Neural progenitor cell (in vitro differentiated cells): Measurements from ENCODE around the gene ATE1. TPM values are rescaled to one million over a fixed set of nuclear protein-coding genes. Genes with fewer than 3 reads are reported as not detected.
"Not testable (repeated sequence)": the region's sequence is repeated elsewhere in the genome, so short reads cannot be mapped to it uniquely, and the experiment has no call there.

Experiments
- DNase-seq: peaks from one replicate; pipeline ENCODE4 v3.0.0-alpha.2; 2016; ENCODE audit warnings: low spot score
- H2AFZ ChIP-seq: fragments of 200-600 bp; sonication (generic); replicated peaks from 2 replicates; pipeline ENCODE4 v1.6.1; 2016; ENCODE audit warnings: antibody characterized with exemption
- H3F3A ChIP-seq: fragments of 200-600 bp; sonication (generic); 2 replicates; pipeline ENCODE4 v1.6.1; 2016; ENCODE audit warnings: antibody characterized with exemption, low read depth
- H3K27ac ChIP-seq: fragments of 200-600 bp; sonication (generic); 2 replicates; pipeline ENCODE4 v1.5.1; 2016; ENCODE audit warnings: mild to moderate bottlenecking
- H3K27me3 ChIP-seq: fragments of 200-600 bp; sonication (generic); 2 replicates; pipeline ENCODE4 v1.6.1; 2016; ENCODE audit warnings: mild to moderate bottlenecking, moderate library complexity
- H3K36me3 ChIP-seq: fragments of 200-600 bp; sonication (generic); 2 replicates; pipeline ENCODE4 v1.5.1; 2016
- H3K4me1 ChIP-seq: fragments of 200-600 bp; sonication (generic); 2 replicates; pipeline ENCODE4 v1.6.1; 2016; ENCODE audit warnings: mixed run types
- H3K4me2 ChIP-seq: fragments of 200-600 bp; sonication (generic); 2 replicates; pipeline ENCODE4 v1.6.1; 2016
- H3K4me3 ChIP-seq: fragments of 200-600 bp; sonication (generic); 2 replicates; pipeline ENCODE4 v1.5.1; 2016
- H3K79me2 ChIP-seq: fragments of 200-600 bp; sonication (generic); 2 replicates; pipeline ENCODE4 v1.6.1; 2016; ENCODE audit warnings: low read depth
- H3K9ac ChIP-seq: fragments of 200-600 bp; sonication (generic); 2 replicates; pipeline ENCODE4 v1.6.1; 2016
- H3K9me3 ChIP-seq: fragments of 200-600 bp; sonication (generic); 2 replicates; pipeline ENCODE4 v1.5.1; 2016; ENCODE audit warnings: low read depth
- H4K20me1 ChIP-seq: fragments of 200-600 bp; sonication (generic); 2 replicates; pipeline ENCODE4 v1.6.1; 2016; ENCODE audit warnings: low read depth
- H3K27ac Mint-ChIP-seq: 3 replicates; pipeline ENCODE4 v1.8.0; 2021; ENCODE audit warnings: mixed read lengths
- H3K27me3 Mint-ChIP-seq: 2 replicates; pipeline ENCODE4 v1.8.0; 2022; ENCODE audit warnings: low read depth, mild to moderate bottlenecking, inconsistent platforms, moderate library complexity, mixed read lengths; ENCODE audit not compliant: insufficient read depth
- H3K36me3 Mint-ChIP-seq: 3 replicates; pipeline ENCODE4 v1.8.0; 2021; ENCODE audit warnings: mixed read lengths
- H3K4me1 Mint-ChIP-seq: 3 replicates; pipeline ENCODE4 v1.8.0; 2021; ENCODE audit warnings: mixed read lengths
- H3K4me3 Mint-ChIP-seq: 3 replicates; pipeline ENCODE4 v1.8.0; 2021; ENCODE audit warnings: mild to moderate bottlenecking, moderate library complexity, mixed read lengths
- H3K9me3 Mint-ChIP-seq: 3 replicates; pipeline ENCODE4 v1.8.0; 2020; ENCODE audit warnings: mixed read lengths
- CTCF ChIP-seq: fragments of 200-600 bp; sonication (generic); IDR thresholded peaks from 2 replicates; pipeline ENCODE4 v1.5.1; 2017; ENCODE audit warnings: antibody characterized with exemption, mild to moderate bottlenecking
- EZH2 ChIP-seq: fragments of 200-600 bp; sonication (generic); IDR thresholded peaks from 2 replicates; pipeline ENCODE4 v1.6.1; 2017; ENCODE audit warnings: antibody characterized with exemption, mild to moderate bottlenecking, moderate library complexity
- EZH2phosphoT487 ChIP-seq: fragments of 200-600 bp; sonication (generic); IDR thresholded peaks from 2 replicates; pipeline ENCODE4 v1.6.1; 2017; ENCODE audit warnings: antibody characterized with exemption
- total RNA-seq: library from RNA; depleted of rRNA; stranded (reverse); fragments of >200 nt; gene quantifications from 2 replicates; pipeline ENCODE4 v1.2.3, GENCODE V29; 2015; ENCODE audit warnings: low replicate concordance

ATE1 gene
- total RNA-seq, 1 donor from 2014 or later, result 57.2 TPM

GRCh38 chr10:121919666-121920065, 8.2 kb downstream of the ATE1 start:
- DNase-seq, result no peak
- no peaks in the 10 kb centered on the region for H3K9me3 Mint-ChIP-seq
- no peak overlapping the region for H3K4me2 ChIP-seq
- TF ChIP-seq CTCF (no peak), EZH2 (no peak), EZH2phosphoT487 (no peak)
- peaks cover 18% of the 10 kb centered on the region for H3F3A ChIP-seq
- no peak overlapping the region for H2AFZ ChIP-seq
- H3K36me3 ChIP-seq, result no peaks in the 10 kb centered on the region
- H3K4me1 ChIP-seq, result peaks cover 15% of the 10 kb centered on the region
- H3K79me2 ChIP-seq, result peaks cover 68% of the 10 kb centered on the region
- H3K9me3 ChIP-seq, result no peaks in the 10 kb centered on the region
- H3K27me3 ChIP-seq, result no peaks in the 10 kb centered on the region
- no peaks in the 10 kb centered on the region for H3K27me3 Mint-ChIP-seq
- H3K27ac ChIP-seq, result no peak overlapping the region
- H4K20me1 ChIP-seq, result no peaks in the 10 kb centered on the region
- H3K9ac ChIP-seq, result no peak overlapping the region
- no peak overlapping the region for H3K4me3 Mint-ChIP-seq
- H3K4me3 ChIP-seq, result no peak overlapping the region
- peaks cover 35% of the 10 kb centered on the region for H3K36me3 Mint-ChIP-seq
- H3K27ac Mint-ChIP-seq, result no peak overlapping the region
- H3K4me1 Mint-ChIP-seq, result peaks cover 30% of the 10 kb centered on the region

GRCh38 chr10:121918800-121919199, 9.0 kb downstream of the ATE1 start:
- not testable (repeated sequence) for DNase-seq, H3K27ac Mint-ChIP-seq, H3K36me3 ChIP-seq, H4K20me1 ChIP-seq, H3K9me3 Mint-ChIP-seq, H3K4me2 ChIP-seq, H2AFZ ChIP-seq, H3K4me3 Mint-ChIP-seq, H3K27me3 Mint-ChIP-seq, H3K4me3 ChIP-seq, H3K27ac ChIP-seq, H3K9ac ChIP-seq, H3K27me3 ChIP-seq, H3K9me3 ChIP-seq
- peaks cover 15% of the 10 kb centered on the region for H3K4me1 ChIP-seq
- peaks cover 18% of the 10 kb centered on the region for H3F3A ChIP-seq
- Mint-ChIP-seq H3K4me1 (peaks cover 27% of the 10 kb centered on the region), H3K36me3 (peaks cover 37% of the 10 kb centered on the region)
- H3K79me2 ChIP-seq, result peaks cover 63% of the 10 kb centered on the region

- Mint-ChIP-seq H3K27ac (no peak overlapping the region), H3K4me3 (no peak overlapping the region), H3K27me3 (no peaks in the 10 kb centered on the region), H3K36me3 (peaks cover 47% of the 10 kb centered on the region), H3K9me3 (no peaks in the 10 kb centered on the region), H3K4me1 (no peaks in the 10 kb centered on the region)
- TF ChIP-seq EZH2 (no peak), EZH2phosphoT487 (no peak), CTCF (no peak)
- H3K4me1 ChIP-seq, result no peaks in the 10 kb centered on the region
- no peaks in the 10 kb centered on the region for H4K20me1 ChIP-seq
- no peak overlapping the region for H3K9ac ChIP-seq
- no peaks in the 10 kb centered on the region for H3F3A ChIP-seq
- H3K27ac ChIP-seq, result no peak overlapping the region
- H2AFZ ChIP-seq, result no peak overlapping the region
- no peaks in the 10 kb centered on the region for H3K27me3 ChIP-seq
- no peak for DNase-seq
- H3K36me3 ChIP-seq, result peaks cover 10% of the 10 kb centered on the region
- no peak overlapping the region for H3K4me3 ChIP-seq
- H3K79me2 ChIP-seq, result peaks cover 33% of the 10 kb centered on the region
- no peak overlapping the region for H3K4me2 ChIP-seq
- H3K9me3 ChIP-seq, result no peaks in the 10 kb centered on the region
These were observed 13.2 kb downstream of the ATE1 start for GRCh38 chr10:121914661-121915060.

- no peaks in the 10 kb centered on the region for H3K9me3 ChIP-seq
- H3K36me3 ChIP-seq, result peaks cover 10% of the 10 kb centered on the region
- no peak overlapping the region for H3K27ac ChIP-seq
- Mint-ChIP-seq H3K4me1 (no peaks in the 10 kb centered on the region), H3K4me3 (no peak overlapping the region), H3K27me3 (no peaks in the 10 kb centered on the region), H3K27ac (no peak overlapping the region), H3K36me3 (peaks cover 44% of the 10 kb centered on the region), H3K9me3 (no peaks in the 10 kb centered on the region)
- H3K27me3 ChIP-seq, result no peaks in the 10 kb centered on the region
- no peaks in the 10 kb centered on the region for H3K4me1 ChIP-seq
- no peaks in the 10 kb centered on the region for H4K20me1 ChIP-seq
- H3F3A ChIP-seq, result no peaks in the 10 kb centered on the region
- H2AFZ ChIP-seq, result no peak overlapping the region
- peaks cover 15% of the 10 kb centered on the region for H3K79me2 ChIP-seq
- no peak for DNase-seq
- TF ChIP-seq EZH2phosphoT487, result no peak
- TF ChIP-seq EZH2, result no peak
- no peak for TF ChIP-seq CTCF
- no peak overlapping the region for H3K4me2 ChIP-seq
- H3K4me3 ChIP-seq, result no peak overlapping the region
- H3K9ac ChIP-seq, result no peak overlapping the region
These were observed 16.5 kb downstream of the ATE1 start for GRCh38 chr10:121911421-121911697.
